Epithelial cell of proximal tubule (primary cell): ENCODE results near the gene ZSCAN10. TPM values are rescaled to one million over a fixed set of nuclear protein-coding genes. Genes with fewer than 3 reads are reported as not detected.

ENCODE experiments used
- DNase-seq: peaks from one replicate; pipeline ENCODE4 v3.0.0-alpha.2; 2011; ENCODE audit warnings: low read depth
- H3K4me3 ChIP-seq: 2 replicates; pipeline ENCODE4 v1.5.1; 2011; ENCODE audit warnings: low read depth, mild to moderate bottlenecking, low read length
- total RNA-seq: library from RNA; depleted of rRNA; stranded (reverse); fragments of >200 nt; gene quantifications from 2 replicates; pipeline ENCODE4 v1.2.3, GENCODE V29; 2015
- TF ChIP-seq, protein P1 (sequence below): conservative IDR thresholded peaks from 2 replicates; pipeline ENCODE4 v1.5.1; 2012; ENCODE audit warnings: low read depth, mild to moderate bottlenecking, low read length

ZSCAN10 gene
- total RNA-seq, 1 donor from 2014 or later: not detected

DNA sequence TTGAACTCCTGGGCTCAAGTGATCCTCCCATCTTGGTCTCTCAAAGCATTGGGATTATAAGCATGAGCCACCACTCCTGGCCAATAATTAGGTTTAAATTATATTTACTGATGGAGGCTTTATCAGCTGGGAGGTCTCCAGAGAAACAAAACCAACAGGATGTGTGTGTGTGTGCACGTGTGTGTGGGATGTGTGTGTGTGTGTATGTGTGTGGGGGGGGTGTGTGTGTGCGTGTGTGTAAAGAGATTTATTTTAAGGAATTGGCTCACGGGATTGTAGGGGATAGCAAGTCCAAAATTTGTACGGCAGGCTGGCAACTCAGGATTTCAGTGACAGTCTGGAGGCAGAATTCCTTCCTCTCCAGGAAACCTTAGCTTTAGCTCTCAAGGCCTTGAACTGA, 48.1 kb downstream of the ZSCAN10 start:
- TF ChIP-seq, protein P1, sequence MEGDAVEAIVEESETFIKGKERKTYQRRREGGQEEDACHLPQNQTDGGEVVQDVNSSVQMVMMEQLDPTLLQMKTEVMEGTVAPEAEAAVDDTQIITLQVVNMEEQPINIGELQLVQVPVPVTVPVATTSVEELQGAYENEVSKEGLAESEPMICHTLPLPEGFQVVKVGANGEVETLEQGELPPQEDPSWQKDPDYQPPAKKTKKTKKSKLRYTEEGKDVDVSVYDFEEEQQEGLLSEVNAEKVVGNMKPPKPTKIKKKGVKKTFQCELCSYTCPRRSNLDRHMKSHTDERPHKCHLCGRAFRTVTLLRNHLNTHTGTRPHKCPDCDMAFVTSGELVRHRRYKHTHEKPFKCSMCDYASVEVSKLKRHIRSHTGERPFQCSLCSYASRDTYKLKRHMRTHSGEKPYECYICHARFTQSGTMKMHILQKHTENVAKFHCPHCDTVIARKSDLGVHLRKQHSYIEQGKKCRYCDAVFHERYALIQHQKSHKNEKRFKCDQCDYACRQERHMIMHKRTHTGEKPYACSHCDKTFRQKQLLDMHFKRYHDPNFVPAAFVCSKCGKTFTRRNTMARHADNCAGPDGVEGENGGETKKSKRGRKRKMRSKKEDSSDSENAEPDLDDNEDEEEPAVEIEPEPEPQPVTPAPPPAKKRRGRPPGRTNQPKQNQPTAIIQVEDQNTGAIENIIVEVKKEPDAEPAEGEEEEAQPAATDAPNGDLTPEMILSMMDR: no peak
- DNase-seq: no peak
- H3K4me3 ChIP-seq: no peak overlapping the region

GRCh38 chr16:3050487-3050886, 48.6 kb downstream of the ZSCAN10 start:
- TF ChIP-seq, protein P1: no peak
- no peak overlapping the region for H3K4me3 ChIP-seq
- no peak for DNase-seq

DNA sequence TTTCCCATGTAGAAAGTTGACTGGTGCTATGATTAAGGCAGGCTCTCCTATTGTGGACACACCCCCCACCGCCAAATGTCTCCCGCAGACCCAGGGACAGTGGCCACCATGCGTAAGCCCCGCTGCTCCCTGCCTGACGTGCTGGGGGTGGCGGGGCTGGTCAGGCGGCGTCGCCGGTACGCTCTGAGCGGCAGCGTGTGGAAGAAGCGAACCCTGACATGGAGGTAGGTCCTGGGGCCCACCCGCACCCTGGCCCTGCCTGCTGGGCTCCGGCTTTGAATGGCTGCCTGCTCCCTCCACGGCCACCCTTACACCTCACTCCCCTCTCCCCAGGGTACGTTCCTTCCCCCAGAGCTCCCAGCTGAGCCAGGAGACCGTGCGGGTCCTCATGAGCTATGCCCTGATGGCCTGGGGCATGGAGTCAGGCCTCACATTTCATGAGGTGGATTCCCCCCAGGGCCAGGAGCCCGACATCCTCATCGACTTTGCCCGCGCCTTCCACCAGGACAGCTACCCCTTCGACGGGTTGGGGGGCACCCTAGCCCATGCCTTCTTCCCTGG, 49.1 kb downstream of the ZSCAN10 start:
- no peak for DNase-seq
- no peak overlapping the region for H3K4me3 ChIP-seq
- TF ChIP-seq, protein P1: no peak

GRCh38 chr16:3047387-3047720, 51.7 kb downstream of the ZSCAN10 start:
- DNase-seq: no peak
- no peak overlapping the region for H3K4me3 ChIP-seq
- TF ChIP-seq, protein P1: no peak

- DNase-seq: no peak
- TF ChIP-seq, protein P1: no peak
- no peak overlapping the region for H3K4me3 ChIP-seq
These were observed 52.3 kb downstream of the ZSCAN10 start for GRCh38 chr16:3046641-3047386.

DNA sequence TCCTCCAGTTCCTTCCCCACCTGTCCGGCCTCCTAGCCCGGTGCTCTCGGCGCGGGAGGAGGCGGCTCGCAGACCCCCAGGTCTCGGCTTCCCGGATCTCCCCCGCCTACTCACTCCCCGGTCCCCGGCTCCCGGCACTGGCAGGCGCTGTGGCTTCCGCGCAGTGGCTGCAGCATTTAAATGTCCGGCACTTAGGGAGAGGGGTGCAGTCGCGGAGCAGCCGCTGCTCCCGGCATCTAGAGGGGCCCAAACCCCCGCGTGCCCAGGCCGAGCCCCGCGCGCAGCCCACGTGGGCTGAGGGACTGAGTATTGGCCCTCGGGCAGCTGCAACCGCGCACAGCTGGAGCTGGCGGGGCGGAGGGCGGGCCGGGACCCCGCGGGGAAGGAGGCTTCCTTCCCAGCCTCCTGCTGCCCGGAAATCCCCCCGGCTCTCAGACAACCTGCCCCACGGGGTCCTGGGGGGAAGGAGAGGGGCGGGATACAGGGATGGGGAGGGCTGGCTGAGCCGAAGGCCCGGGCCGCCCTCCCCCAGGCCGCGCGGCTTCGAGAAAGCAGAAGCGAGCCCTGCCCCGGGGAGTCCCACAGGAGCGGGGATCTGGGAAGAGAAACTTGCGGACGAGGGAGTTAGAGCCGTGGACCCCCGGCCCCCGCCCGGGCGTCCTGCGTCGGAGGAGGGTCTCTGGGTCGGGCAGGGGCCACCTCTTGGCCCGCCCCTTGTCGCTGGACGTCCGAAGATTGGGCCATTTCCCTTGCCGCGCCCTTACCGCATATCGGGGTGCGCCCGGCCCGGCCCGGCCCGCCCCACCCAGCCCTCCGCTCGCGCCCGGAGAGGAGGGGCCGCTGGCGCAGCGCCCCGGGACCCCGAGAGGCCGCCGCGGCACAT, 53.1 kb downstream of the ZSCAN10 start, which contains the start of gene MMP25:
TSS of gene MMP25 (plus strand) at position 804 of the 883 bp plus-strand sequence. CDS start 357 bp downstream, outside the sequence.
- TF ChIP-seq, protein P1: no peak
- H3K4me3 ChIP-seq: peak within 1 kb of the TSS; percentile 32
- no peak for DNase-seq
